PC-3 (cell line): ENCODE data around the gene CMPK1. TPM values are rescaled to one million over a fixed set of nuclear protein-coding genes. Genes with fewer than 3 reads are reported as not detected.

ENCODE experiments used
- ATAC-seq: fragments of 200-7000 bp; cut with Tn5 transposase; 2 replicates; pipeline ENCODE4 v1.9.1; 2020; ENCODE audit warnings: mild to moderate bottlenecking, moderate library complexity
- BruUV-seq: library from RNA; stranded (reverse); fragments of 400-500 nt; replicated peaks from 2 replicates; lab custom pipeline; 2021; lab: Mats Ljungman, UMichigan
- CTCF ChIA-PET: fragments of 300-600 bp; sonication (Branson Sonifier 250); formaldehyde crosslinking; loops from one replicate; lab custom pipeline; 2022; ENCODE audit warnings: antibody characterized with exemption; lab: Charles Lee
- POLR2A ChIA-PET: fragments of 300-600 bp; sonication (Branson Sonifier 250); formaldehyde crosslinking; loops from one replicate; lab custom pipeline; 2022; ENCODE audit warnings: antibody characterized with exemption; ENCODE audit not compliant: unreplicated experiment; lab: Charles Lee
- DNase-seq: peaks from one replicate; pipeline ENCODE4 v3.0.0-alpha.2; 2015
- H2AFZ ChIP-seq: fragments of 300-600 bp; sonication (generic); 2 replicates; pipeline ENCODE4 v1.6.0; 2016; ENCODE audit warnings: antibody characterized with exemption, low read length
- H3F3A ChIP-seq: fragments of 300-600 bp; sonication (generic); one replicate; pipeline ENCODE4 v1.6.0; 2017; ENCODE audit warnings: antibody characterized with exemption, low read length, control low read depth, mild to moderate bottlenecking; ENCODE audit not compliant: unreplicated experiment
- H3K27ac ChIP-seq: fragments of 300-600 bp; sonication (generic); 2 replicates; pipeline ENCODE4 v1.5.1; 2016; ENCODE audit warnings: mild to moderate bottlenecking, low read length
- H3K27me3 ChIP-seq: fragments of 300-600 bp; sonication (generic); 2 replicates; pipeline ENCODE4 v1.6.1; 2016; ENCODE audit warnings: low read length, mixed read lengths
- H3K36me3 ChIP-seq: fragments of 300-600 bp; sonication (generic); 2 replicates; pipeline ENCODE4 v1.6.1; 2016; ENCODE audit warnings: low read depth, mixed run types, low read length, mixed read lengths
- H3K4me1 ChIP-seq: fragments of 300-600 bp; sonication (generic); 2 replicates; pipeline ENCODE4 v1.5.1; 2016; ENCODE audit warnings: low read length; ENCODE audit not compliant: insufficient read depth
- H3K4me2 ChIP-seq: fragments of 300-600 bp; sonication (generic); 2 replicates; pipeline ENCODE4 v1.6.0; 2016; ENCODE audit warnings: low read length
- H3K4me3 ChIP-seq: fragments of 300-600 bp; sonication (generic); 2 replicates; pipeline ENCODE4 v1.5.1; 2016; ENCODE audit warnings: mild to moderate bottlenecking, low read length, mixed read lengths
- H3K79me2 ChIP-seq: fragments of 300-600 bp; sonication (generic); 2 replicates; pipeline ENCODE4 v1.6.1; 2017; ENCODE audit warnings: low read length, mixed read lengths
- H3K9ac ChIP-seq: fragments of 300-600 bp; sonication (generic); 2 replicates; pipeline ENCODE4 v1.6.0; 2016; ENCODE audit warnings: mild to moderate bottlenecking, low read length
- H3K9me2 ChIP-seq: fragments of 300-600 bp; sonication (generic); replicated peaks from 2 replicates; pipeline ENCODE4 v1.6.1; 2016; ENCODE audit warnings: mixed run types, low read length, mixed read lengths
- H3K9me3 ChIP-seq: fragments of 300-600 bp; sonication (generic); 2 replicates; pipeline ENCODE4 v1.6.1; 2016; ENCODE audit warnings: low read length, mixed read lengths
- H4K20me1 ChIP-seq: fragments of 300-600 bp; sonication (generic); 2 replicates; pipeline ENCODE4 v1.6.1; 2016; ENCODE audit warnings: low read length, mixed read lengths
- CTCF ChIP-seq: fragments of 300-600 bp; sonication (generic); conservative IDR thresholded peaks from 2 replicates; pipeline ENCODE4 v1.5.1; 2017; ENCODE audit warnings: antibody characterized with exemption, low read depth, mild to moderate bottlenecking, low read length
- EZH2 ChIP-seq: fragments of 300-600 bp; sonication (generic); IDR thresholded peaks from one replicate; pipeline ENCODE4 v1.6.1; 2017; ENCODE audit warnings: antibody characterized with exemption, mild to moderate bottlenecking, low read length; ENCODE audit not compliant: unreplicated experiment
- EZH2phosphoT487 ChIP-seq: fragments of 300-600 bp; sonication (generic); IDR thresholded peaks from 2 replicates; pipeline ENCODE4 v1.6.1; 2018; ENCODE audit warnings: mild to moderate bottlenecking, antibody characterized with exemption, low read length, borderline replicate concordance
- intact Hi-C: fragments of 100-400 bp; cut with micrococcal nuclease; formaldehyde crosslinking; loops from 2 replicates; pipeline ENCODE4 v1.9.0; 2023
- total RNA-seq: library from RNA; depleted of rRNA; stranded (reverse); fragments of >200 nt; gene quantifications from 2 replicates; pipeline ENCODE4 v1.2.3, GENCODE V29; 2014

CMPK1 gene
- total RNA-seq, 1 experiment from 2014 or later = 86.2 TPM

- no TSS peak for BruUV-seq
- Histone ChIP-seq H3K9me3 (no peaks in the 10 kb centered on the region), H3K27ac (no peak overlapping the region), H3K36me3 (no peaks in the 10 kb centered on the region), H4K20me1 (no peaks in the 10 kb centered on the region), H3K4me1 (peaks cover 6% of the 10 kb centered on the region; the same call in 1 of the 2 replicates), H3K4me2 (no peak overlapping the region), H3K9ac (no peak overlapping the region), H3K9me2 (no peaks in the 10 kb centered on the region), H3F3A (no peaks in the 10 kb centered on the region), H3K27me3 (no peaks in the 10 kb centered on the region), H2AFZ (no peak overlapping the region), H3K79me2 (no peaks in the 10 kb centered on the region), H3K4me3 (no peak overlapping the region)
- TF ChIP-seq EZH2 = no peak
- peak; percentile 82 for TF ChIP-seq CTCF
- no peak for TF ChIP-seq EZH2phosphoT487
- POLR2A ChIA-PET = interaction anchor here (0.6 kb wide), 1 partner anchor 74 kb away, joined by 4 read pairs; no protein-coding TSS in a partner anchor
- peak; percentile 74 for DNase-seq
- ATAC-seq = peak; percentile 86
- CTCF ChIA-PET = interaction anchor here (1.4 to 2.2 kb wide), 3 partner anchors 49 to 337 kb away, joined by 4 to 17 read pairs (median 9); partner anchors contain the start of gene FOXD2
- intact Hi-C loops = loop anchor here (1.0 kb wide), 2 partner anchors 35 to 337 kb away; no protein-coding TSS in a partner anchor
Observed at GRCh38 chr1:47388891-47389238, 55.3 kb downstream of the CMPK1 start.

GRCh38 chr1:47389731-47390130 lies 56.1 kb downstream of the CMPK1 start:
- Histone ChIP-seq H3K4me3 (no peak overlapping the region), H4K20me1 (no peaks in the 10 kb centered on the region), H3K27ac (no peak overlapping the region), H3K79me2 (no peaks in the 10 kb centered on the region), H3K36me3 (no peaks in the 10 kb centered on the region), H3K27me3 (no peaks in the 10 kb centered on the region), H3K9me2 (no peaks in the 10 kb centered on the region), H3F3A (no peaks in the 10 kb centered on the region), H3K4me1 (peaks cover 6% of the 10 kb centered on the region; the same call in 1 of the 2 replicates), H2AFZ (no peak overlapping the region), H3K9me3 (no peaks in the 10 kb centered on the region), H3K4me2 (no peak overlapping the region), H3K9ac (no peak overlapping the region)
- ChIA-PET CTCF (interaction anchor here (0.6 to 2.2 kb wide), 2 partner anchors 48 to 76 kb away, joined by 3 to 17 read pairs; partner anchors contain the start of genes FOXD2 and STIL), POLR2A (no interaction called here)
- TF ChIP-seq EZH2phosphoT487 = no peak
- no peak for TF ChIP-seq CTCF
- no peak for TF ChIP-seq EZH2
- DNase-seq (no peak), ATAC-seq (no peak)
- BruUV-seq = no TSS peak
- intact Hi-C loops = loop anchor here (1.0 kb wide), 2 partner anchors 35 to 337 kb away; no protein-coding TSS in a partner anchor

GRCh38 chr1:47390843-47391242 lies 57.3 kb downstream of the CMPK1 start:
- intact Hi-C loops = no loop called here
- H3K4me3 ChIP-seq = no peak overlapping the region
- no peak for TF ChIP-seq CTCF
- TF ChIP-seq EZH2 = no peak
- TF ChIP-seq EZH2phosphoT487 = no peak
- H3F3A ChIP-seq = no peaks in the 10 kb centered on the region
- DNase-seq (no peak), ATAC-seq (no peak)
- H3K36me3 ChIP-seq = no peaks in the 10 kb centered on the region
- H3K27me3 ChIP-seq = no peaks in the 10 kb centered on the region
- H3K9me2 ChIP-seq = no peaks in the 10 kb centered on the region
- no peaks in the 10 kb centered on the region for H4K20me1 ChIP-seq
- H3K9me3 ChIP-seq = no peaks in the 10 kb centered on the region
- no peak overlapping the region for H3K27ac ChIP-seq
- no peak overlapping the region for H3K4me2 ChIP-seq
- peaks cover 6% of the 10 kb centered on the region; the same call in 1 of the 2 replicates for H3K4me1 ChIP-seq
- CTCF ChIA-PET = interaction anchor here (0.5 kb wide), 1 partner anchor 114 kb away, joined by 3 read pairs; no protein-coding TSS in a partner anchor
- no peak overlapping the region for H3K9ac ChIP-seq
- no peak overlapping the region for H2AFZ ChIP-seq
- no peaks in the 10 kb centered on the region for H3K79me2 ChIP-seq
- BruUV-seq = no TSS peak
- POLR2A ChIA-PET = no interaction called here
